HK-2 (cell line): ENCODE measurements around the gene CUX1.
"Not testable (repeated sequence)": the region's sequence is repeated elsewhere in the genome, so short reads cannot be mapped to it uniquely, and the experiment has no call there.

Experiments
- DNase-seq: peaks from one replicate; pipeline ENCODE4 v3.0.0-alpha.2; 2018; ENCODE audit not compliant: unreplicated experiment

CUX1 gene

DNA sequence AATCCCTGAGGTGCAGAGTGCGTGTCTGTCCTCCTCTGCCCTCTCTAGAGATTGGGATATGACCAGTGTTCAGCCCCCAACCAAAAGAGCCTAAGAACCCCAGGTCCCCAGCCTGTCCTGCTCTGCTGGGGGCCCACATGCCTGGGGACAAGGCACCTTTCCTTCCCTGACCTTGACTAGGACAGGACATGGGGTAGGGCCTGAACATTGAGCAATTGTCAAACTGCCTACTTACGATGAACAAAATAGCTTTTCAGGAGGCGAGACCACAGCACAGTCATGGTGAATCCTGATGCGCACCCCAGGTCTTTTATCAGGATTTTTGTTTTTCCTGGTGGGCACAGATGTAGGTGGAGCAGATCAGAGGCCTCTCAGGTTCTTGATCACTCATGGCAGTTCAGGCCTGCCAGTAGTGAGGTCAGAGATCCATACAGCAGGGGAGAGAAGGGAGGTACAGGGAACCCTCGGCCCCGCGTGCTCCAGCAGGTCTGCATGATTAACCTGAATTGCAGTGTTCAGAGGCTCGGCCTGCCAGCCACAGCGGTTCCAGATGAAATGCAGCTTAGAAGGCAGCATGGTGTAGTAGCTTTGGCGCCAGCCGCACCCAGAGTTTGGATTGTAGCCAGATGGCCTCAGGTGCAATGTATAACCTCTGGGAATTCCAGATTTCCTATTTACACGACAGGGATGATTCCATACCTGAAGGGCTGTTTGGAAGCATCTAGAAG lies 191.3 kb downstream of the CUX1 start:
- no peak for DNase-seq

GRCh38 chr7:102009628-102010027 lies 192.2 kb downstream of the CUX1 start:
- DNase-seq: no peak

DNA sequence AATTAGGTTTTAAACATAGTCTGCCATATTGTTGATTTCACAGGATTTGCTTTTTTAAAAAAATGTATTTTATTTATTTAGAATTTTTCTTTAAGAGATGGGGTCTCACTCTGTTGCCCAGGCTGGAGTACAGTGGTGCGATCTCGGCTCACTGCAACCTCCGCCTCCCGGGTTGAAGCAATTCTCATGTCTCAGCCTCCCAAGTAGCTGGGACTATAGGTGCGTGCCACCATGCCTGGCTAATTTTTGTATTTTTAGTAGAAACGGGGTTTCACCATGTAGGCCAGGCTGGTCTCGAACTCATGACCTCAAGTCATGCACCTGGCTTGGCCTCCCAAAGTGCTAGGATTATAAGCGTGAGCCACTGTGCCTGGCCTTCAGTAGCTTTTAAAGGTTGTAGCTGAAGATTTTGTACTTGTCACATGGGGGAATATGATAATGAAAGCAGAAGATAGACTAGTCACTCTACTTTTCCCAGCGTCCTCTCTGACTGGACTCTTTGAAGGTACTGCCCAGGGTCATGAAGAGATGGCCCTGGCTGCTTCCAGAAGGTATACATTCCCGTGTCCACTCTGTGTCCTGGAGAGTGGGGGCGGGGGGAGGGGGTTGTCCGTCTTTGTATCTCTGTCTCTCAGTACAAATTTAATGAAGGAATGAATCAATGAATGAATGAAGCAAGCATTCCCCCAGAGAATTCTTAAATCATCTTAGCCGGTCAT lies 194.8 kb downstream of the CUX1 start:
- DNase-seq: not testable (repeated sequence)

GRCh38 chr7:102012941-102013461 lies 195.6 kb downstream of the CUX1 start:
- DNase-seq: no peak

DNA sequence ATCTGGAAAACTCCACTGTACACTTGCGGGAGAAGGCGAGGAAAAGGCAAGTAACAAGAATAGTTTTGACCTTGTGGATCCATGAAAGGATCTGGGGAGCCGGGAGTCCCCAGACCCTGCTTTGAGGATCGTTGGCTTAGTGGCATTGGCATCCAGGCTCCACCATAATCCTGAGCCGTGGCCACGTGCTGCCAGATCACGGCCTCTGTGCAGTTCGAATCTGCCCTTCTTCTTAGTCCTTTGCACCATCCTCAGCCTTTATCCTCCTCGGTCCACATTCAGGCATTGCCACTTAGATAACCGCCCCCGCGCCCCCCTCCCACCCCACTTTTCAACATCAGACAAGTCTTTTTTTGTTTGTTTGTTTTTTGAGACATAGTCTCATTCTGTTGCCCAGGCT lies 201.4 kb downstream of the CUX1 start:
- DNase-seq: no peak

- no peak for DNase-seq
These were observed 202.0 kb downstream of the CUX1 start for GRCh38 chr7:102019461-102019860.

- no peak for DNase-seq
These were observed 204.6 kb downstream of the CUX1 start for GRCh38 chr7:102021841-102022618.

DNA sequence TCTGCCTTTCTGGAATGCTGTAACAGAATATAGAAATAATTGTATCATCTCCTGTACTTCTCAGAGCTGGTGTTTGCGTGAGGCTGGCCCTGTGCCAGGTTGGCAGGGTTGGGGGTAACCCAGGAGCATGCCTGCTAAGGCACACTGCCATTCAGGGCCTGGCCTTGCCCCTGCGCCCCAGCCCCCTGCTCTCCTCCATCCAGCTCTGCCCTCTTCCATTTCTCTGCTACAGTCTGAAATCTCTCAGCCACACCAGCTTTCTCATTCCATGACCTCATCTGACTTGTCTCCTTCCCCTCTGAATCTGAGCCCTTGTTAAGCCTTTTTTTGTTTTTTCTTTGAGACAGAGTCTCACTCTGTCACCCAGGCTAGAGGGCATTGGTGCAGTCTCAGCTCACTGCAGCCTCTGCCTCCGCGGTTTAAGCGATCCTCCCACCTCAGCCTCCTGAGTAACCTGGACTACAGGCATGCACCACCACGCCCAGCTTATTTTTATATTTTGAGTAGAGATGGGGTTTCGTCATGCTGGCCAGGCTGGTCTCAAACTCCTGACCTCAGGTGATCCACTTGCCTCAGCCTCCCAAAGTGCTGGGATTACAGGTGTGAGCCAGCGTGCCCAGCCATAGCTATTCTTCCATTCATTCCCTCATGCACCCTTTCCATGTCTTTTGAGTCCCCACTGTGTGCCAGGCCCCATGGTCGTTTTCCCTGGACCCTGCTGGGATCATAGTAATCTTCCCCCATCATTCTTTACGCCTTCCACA lies 206.8 kb downstream of the CUX1 start:
- no peak for DNase-seq

DNA sequence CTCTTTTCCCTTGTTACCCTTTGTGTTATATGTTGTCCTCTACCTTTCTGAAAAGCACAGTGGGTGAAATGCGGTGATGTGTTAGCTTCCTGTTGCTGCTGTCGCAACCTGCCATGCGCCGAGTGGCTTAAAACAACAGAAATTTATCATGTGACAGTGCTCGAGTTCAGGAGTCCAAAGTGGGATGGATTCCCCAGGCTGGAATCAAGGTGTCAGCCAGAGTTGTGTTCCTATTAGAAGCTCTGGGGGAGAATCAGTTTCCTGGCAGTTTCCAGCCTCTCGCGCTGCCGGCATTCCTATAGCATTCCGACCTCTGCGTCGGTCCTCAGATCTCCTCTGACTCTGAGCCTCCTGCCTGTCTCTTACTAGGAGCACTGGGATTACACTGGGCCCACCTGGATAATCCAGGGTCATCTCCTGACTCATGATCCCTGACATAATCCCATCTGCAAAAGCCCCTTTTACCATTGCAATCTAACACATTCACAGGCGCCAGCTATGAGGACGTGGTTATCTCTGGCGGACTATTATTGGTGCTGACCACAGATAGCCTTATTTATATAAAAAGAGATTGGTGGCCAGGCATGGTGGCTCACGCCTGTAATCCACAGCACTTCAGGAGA lies 207.5 kb downstream of the CUX1 start:
- DNase-seq: no peak

DNA sequence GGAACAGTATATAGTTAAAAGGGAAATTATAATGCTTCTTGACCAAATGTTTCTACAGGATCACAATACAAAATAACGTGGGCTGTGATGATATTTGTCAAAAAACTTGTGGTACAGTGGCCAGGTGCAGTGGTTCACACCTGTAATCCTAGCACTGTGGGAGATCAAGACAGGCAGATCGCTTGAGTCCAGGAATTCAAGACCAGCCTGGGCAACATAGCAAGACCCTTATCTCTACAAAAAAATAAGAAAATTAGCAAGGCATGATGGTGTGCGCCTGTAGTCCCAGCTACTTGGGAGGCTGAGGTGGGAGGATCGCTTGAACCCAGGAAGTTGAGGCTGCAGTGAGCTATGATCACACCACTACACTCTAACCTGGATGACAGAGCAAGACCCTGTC lies 208.4 kb downstream of the CUX1 start:
- DNase-seq: not testable (repeated sequence)

- no peak for DNase-seq
These were observed 210.9 kb downstream of the CUX1 start for GRCh38 chr7:102028206-102028826.

GRCh38 chr7:102029616-102030015 lies 212.2 kb downstream of the CUX1 start:
- DNase-seq: no peak

GRCh38 chr7:102030696-102031095 lies 213.3 kb downstream of the CUX1 start:
- no peak for DNase-seq

- no peak for DNase-seq
These were observed 219.5 kb downstream of the CUX1 start for GRCh38 chr7:102036958-102037357.

DNA sequence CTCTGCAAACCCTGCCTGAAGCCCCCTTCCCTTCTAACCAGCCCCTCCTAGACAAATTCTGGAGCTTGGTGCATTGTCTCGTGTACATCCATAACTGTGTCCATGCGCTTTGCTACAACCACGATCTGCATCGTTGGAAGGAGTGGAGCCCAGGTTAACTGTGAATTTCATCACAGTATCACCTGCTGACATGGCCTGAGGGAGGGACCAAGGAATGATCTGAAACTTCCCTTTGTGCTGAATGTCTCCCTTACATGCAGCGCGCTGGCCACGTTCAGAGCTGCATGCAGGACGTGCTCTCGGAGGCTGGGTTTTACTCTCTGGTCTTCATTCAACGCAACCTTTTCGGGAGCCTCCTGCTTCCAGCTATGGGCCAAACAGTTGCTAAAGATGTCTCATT lies 222.3 kb downstream of the CUX1 start:
- no peak for DNase-seq

DNA sequence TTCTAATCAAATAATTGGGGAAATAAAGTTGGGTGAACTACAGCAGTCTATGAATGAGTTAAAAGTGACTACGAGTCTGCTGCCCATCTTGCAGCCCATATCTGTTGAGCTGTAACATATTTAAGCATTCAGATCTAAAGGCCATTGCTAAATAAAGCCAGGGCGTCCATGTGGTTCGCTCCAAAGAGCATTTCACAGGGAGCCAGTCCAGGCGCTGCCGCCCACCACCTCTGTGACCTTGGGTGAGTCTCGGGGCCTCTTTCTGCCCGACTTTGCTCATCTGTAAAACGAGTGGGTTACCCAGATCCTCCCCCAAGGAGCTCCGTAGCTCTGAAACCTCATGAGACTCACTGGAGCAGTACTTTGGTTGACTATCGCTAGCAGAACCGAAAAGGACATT lies 223.1 kb downstream of the CUX1 start:
- DNase-seq: no peak

- no peak for DNase-seq
These were observed 224.7 kb downstream of the CUX1 start for GRCh38 chr7:102042016-102042656.

DNA sequence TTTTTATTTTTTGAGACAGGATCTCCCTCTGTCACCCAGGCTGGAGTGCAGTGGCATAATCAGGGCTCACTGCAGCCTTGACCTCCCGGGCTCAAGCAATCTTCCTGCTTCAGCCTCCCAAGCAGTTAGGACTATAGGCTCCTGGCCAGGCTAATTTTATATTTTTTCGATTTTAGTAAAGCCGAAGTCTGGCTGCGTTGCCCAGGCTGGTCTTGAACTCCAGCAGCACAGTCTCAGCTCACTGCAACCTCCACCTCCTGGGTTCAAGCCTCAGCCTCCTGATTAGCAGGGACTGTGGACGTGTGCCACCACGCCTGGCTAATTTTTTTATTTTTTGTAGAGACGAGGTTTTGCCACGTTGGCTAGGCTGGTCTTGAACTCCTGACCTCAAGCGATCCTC lies 225.4 kb downstream of the CUX1 start:
- not testable (repeated sequence) for DNase-seq

DNA sequence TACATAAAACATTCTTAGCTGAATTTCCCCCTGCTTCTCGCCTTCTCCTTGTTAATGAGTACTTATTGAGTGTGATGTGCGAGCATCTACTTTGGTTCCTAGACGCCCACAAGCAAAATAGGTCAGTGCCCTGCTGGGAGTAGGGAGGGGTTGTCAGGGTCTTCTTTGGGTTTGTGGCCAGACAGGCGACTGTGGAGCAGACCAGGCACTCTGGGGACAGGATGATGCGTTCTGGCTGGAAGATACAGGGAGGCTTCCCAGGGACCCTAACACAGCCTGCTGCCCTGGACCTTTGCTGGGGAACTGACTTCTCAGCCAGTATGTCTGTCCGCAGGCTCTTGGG lies 227.2 kb downstream of the CUX1 start:
- no peak for DNase-seq

DNA sequence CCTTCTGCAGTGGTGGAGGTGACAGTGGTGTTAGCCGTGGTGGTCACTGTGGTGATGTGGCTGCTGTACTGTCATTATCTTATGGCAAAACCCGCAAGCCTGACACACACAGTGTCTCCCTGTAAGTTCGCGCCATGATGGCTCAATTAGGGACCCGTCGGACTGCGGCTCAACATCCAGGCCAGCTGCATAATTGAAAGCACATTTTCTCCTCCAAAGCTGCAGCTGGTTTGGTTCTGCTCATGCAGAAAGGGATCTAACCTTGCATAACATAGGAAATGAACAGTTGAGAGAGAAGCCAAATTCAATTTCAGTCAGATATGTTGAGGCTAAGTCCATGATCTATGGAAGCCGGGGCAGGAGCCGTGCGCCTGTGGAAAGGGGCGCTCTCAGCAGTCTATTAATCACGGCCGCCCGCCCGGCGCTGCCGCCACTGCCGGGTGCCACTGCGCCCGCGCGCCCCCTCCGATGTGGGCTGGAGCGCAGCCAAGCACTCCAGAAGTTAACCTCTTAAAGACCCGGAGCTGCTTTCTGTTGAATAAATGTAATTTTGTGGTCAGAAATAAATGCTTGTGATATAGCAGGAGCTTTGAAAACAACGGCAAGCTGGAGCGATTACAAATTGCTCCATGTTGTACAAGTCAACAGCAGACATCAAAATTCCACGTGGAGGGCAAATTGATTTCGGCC lies 227.7 kb downstream of the CUX1 start:
- peak; percentile 17 for DNase-seq
